ENCODE results near the gene HECA. TPM values are rescaled to one million over a fixed set of nuclear protein-coding genes. Genes with fewer than 3 reads are reported as not detected.

The HECA gene
- polyA plus RNA-seq, 1 of the 3 experiments (the other 2 are of a cell fraction) = 1.6 TPM

GRCh38 chr6:139126255-139126654, 8.6 kb upstream of the HECA start:
- H3K9me2 ChIP-seq = no peaks in the 10 kb centered on the region
- DNase-seq = no peak
- H3K9ac ChIP-seq = no peak overlapping the region
- H3F3A ChIP-seq (replicated peaks; ENCODE audit: insufficient read depth) = no peaks in the 10 kb centered on the region
- H3K27ac ChIP-seq (ENCODE audit: low read depth in 2 of 2, low read length in 1 of 2) = no peak overlapping the region
- no peaks in the 10 kb centered on the region for H3K27me3 ChIP-seq (ENCODE audit: insufficient read depth)
- no peak overlapping the region for H3K4me3 ChIP-seq (ENCODE audit: low read depth in 2 of 2, low read length in 1 of 2)
- ChIA-PET CTCF (interaction anchor here (1.0 to 1.4 kb wide), 3 partner anchors 236 to 243 kb away, joined by 3 to 5 read pairs (median 4); no protein-coding TSS in a partner anchor), POLR2A (no interaction called here)
- no peak overlapping the region for H2AFZ ChIP-seq (ENCODE audit: low read depth)
- 43% methylated on average over 3 of the region's 3 CpGs for WGBS (ENCODE audit: low lambda C conversion rate)
- H4K20me1 ChIP-seq (ENCODE audit: insufficient read depth) = no peaks in the 10 kb centered on the region
- no peaks in the 10 kb centered on the region for H3K36me3 ChIP-seq (replicated peaks in 1 of 2; ENCODE audit: control insufficient read depth in 1 of 2, insufficient read depth in 2 of 2, low read length in 1 of 2)
- no peak for TF ChIP-seq REST (IDR thresholded peaks at IDR 0.05; ENCODE audit: low read depth, low read length)
- no peak for TF ChIP-seq FOXM1 (IDR thresholded peaks at IDR 0.05; ENCODE audit: low read depth)
- no peak for TF ChIP-seq ELF1 (IDR thresholded peaks at IDR 0.05)
- TF ChIP-seq TCF12 (IDR thresholded peaks at IDR 0.05) = no peak
- no peak for TF ChIP-seq USF1 (IDR thresholded peaks at IDR 0.05; ENCODE audit: borderline replicate concordance, low read depth)
- TF ChIP-seq FOSL2 (IDR thresholded peaks at IDR 0.05; ENCODE audit: borderline replicate concordance, low read depth) = no peak
- no peak for TF ChIP-seq GABPA (IDR thresholded peaks at IDR 0.05; ENCODE audit: low read depth)
- no peak for TF ChIP-seq SIN3A (IDR thresholded peaks at IDR 0.05; ENCODE audit: borderline replicate concordance, low read depth, low read length)
- TF ChIP-seq RXRA (IDR thresholded peaks at IDR 0.05; ENCODE audit: borderline replicate concordance, low read depth) = no peak
- TF ChIP-seq PBX3 (IDR thresholded peaks at IDR 0.05) = no peak
- no peak for TF ChIP-seq EP300 (IDR thresholded peaks at IDR 0.05; ENCODE audit: borderline replicate concordance in 1 of 2, low read depth in 1 of 2, low read length in 1 of 2)
- TF ChIP-seq ZBTB33 (IDR thresholded peaks at IDR 0.05; ENCODE audit: borderline replicate concordance, low read depth) = no peak
- no peak for TF ChIP-seq RCOR1 (IDR thresholded peaks at IDR 0.05; ENCODE audit: low read length)
- no peak for TF ChIP-seq MXI1 (IDR thresholded peaks at IDR 0.05; ENCODE audit: low read depth, low read length)
- no peak for TF ChIP-seq JUND (IDR thresholded peaks at IDR 0.05)
- no peaks in the 10 kb centered on the region; a peak in 1 of 4 replicates for H3K4me1 ChIP-seq (ENCODE audit: control insufficient read depth in 1 of 2, insufficient read depth in 2 of 2, low read depth in 1 of 2, low read length in 1 of 2)
- no peak overlapping the region for H3K4me2 ChIP-seq
- no peaks in the 10 kb centered on the region for H3K9me3 ChIP-seq
- H3K79me2 ChIP-seq (ENCODE audit: insufficient read depth) = no peaks in the 10 kb centered on the region
